Hindlimb muscle (tissue), 1 donor: ENCODE results near the gene DYNLRB1. TPM values are rescaled to one million over a fixed set of nuclear protein-coding genes. Genes with fewer than 3 reads are reported as not detected.
A peak's percentile ranks its signal among the peaks of the same experiment; 100 is the strongest.
"Not testable (repeated sequence)": the region's sequence is repeated elsewhere in the genome, so short reads cannot be mapped to it uniquely, and the experiment has no call there.

Experiments used
- DNase-seq: peaks from one replicate; pipeline ENCODE4 v3.0.0-alpha.2; 2013
- polyA plus RNA-seq: library from polyadenylated mRNA; unstranded; fragments of 120-200 nt; gene quantifications from one replicate; pipeline ENCODE4 v1.2.1, GENCODE V29; 2013; ENCODE audit not compliant: insufficient read length

DYNLRB1 gene
- 108 TPM for polyA plus RNA-seq

GRCh38 chr20:34516247-34517113 lies at the start of gene DYNLRB1:
TSS of gene DYNLRB1 (plus strand) at chr20:34516422. CDS start at chr20:34516459, 37 bp downstream.
- peak; percentile 97 for DNase-seq

- no peak for DNase-seq
Observed at GRCh38 chr20:34468951-34469350, 47.3 kb upstream of the DYNLRB1 start.

- DNase-seq: peak; percentile 35
Observed at GRCh38 chr20:34472246-34472925, 43.8 kb upstream of the DYNLRB1 start.

GRCh38 chr20:34473262-34473883 lies 42.8 kb upstream of the DYNLRB1 start:
- no peak for DNase-seq

GRCh38 chr20:34475979-34476736 lies 40.1 kb upstream of the DYNLRB1 start:
- DNase-seq: peak; percentile 52

GRCh38 chr20:34479627-34480026 lies 36.6 kb upstream of the DYNLRB1 start:
- no peak for DNase-seq

GRCh38 chr20:34482154-34482553 lies 34.1 kb upstream of the DYNLRB1 start:
- not testable (repeated sequence) for DNase-seq

GRCh38 chr20:34483585-34484220 lies 32.5 kb upstream of the DYNLRB1 start:
- not testable (repeated sequence) for DNase-seq

GRCh38 chr20:34485068-34485634 lies 31.1 kb upstream of the DYNLRB1 start:
- no peak for DNase-seq

- DNase-seq: no peak
Observed at GRCh38 chr20:34491226-34491931, 24.8 kb upstream of the DYNLRB1 start.

- DNase-seq: no peak
Observed at GRCh38 chr20:34491932-34492509, 24.2 kb upstream of the DYNLRB1 start.

GRCh38 chr20:34493646-34494045 lies 22.6 kb upstream of the DYNLRB1 start:
- DNase-seq: no peak

- DNase-seq: no peak
Observed at GRCh38 chr20:34495307-34495706, 20.9 kb upstream of the DYNLRB1 start.

GRCh38 chr20:34495916-34496315 lies 20.3 kb upstream of the DYNLRB1 start:
- no peak for DNase-seq

GRCh38 chr20:34497596-34497995 lies 18.6 kb upstream of the DYNLRB1 start:
- DNase-seq: not testable (repeated sequence)

- no peak for DNase-seq
Observed at GRCh38 chr20:34500823-34501222, 15.4 kb upstream of the DYNLRB1 start.

GRCh38 chr20:34506480-34506879 lies 9.7 kb upstream of the DYNLRB1 start:
- DNase-seq: no peak

GRCh38 chr20:34507702-34508413 lies 8.4 kb upstream of the DYNLRB1 start:
- no peak for DNase-seq

GRCh38 chr20:34510575-34510974 lies 5.6 kb upstream of the DYNLRB1 start:
- no peak for DNase-seq

- no peak for DNase-seq
Observed at GRCh38 chr20:34511891-34512265, 4.3 kb upstream of the DYNLRB1 start.
